Liver (tissue), 9 donors: ENCODE measurements around the gene UBQLN1. TPM values are rescaled to one million over a fixed set of nuclear protein-coding genes. Genes with fewer than 3 reads are reported as not detected.
"Not testable (repeated sequence)": the region's sequence is repeated elsewhere in the genome, so short reads cannot be mapped to it uniquely, and the experiment has no call there.

ENCODE experiments used
- DNase-seq: peaks from one replicate; pipeline ENCODE4 v3.0.0-alpha.2; 2017; ENCODE audit warnings: low spot score
- H3K27ac ChIP-seq, 2 donors: one replicate each; pipeline ENCODE4 v1.7.0; 2013; ENCODE audit warnings: inconsistent platforms in 2 of 2, low read length in 2 of 2, control low read depth in 1 of 2, low read depth in 1 of 2, mild to moderate bottlenecking in 1 of 2
- H3K27me3 ChIP-seq, 4 donors: one replicate each; pipeline versions ENCODE4 v1.6.1 to v1.7.0; 2013; ENCODE audit warnings: low read length in 3 of 4, inconsistent platforms in 1 of 4, mild to moderate bottlenecking in 1 of 4, moderate library complexity in 1 of 4; ENCODE audit not compliant: control insufficient read depth in 4 of 4, insufficient read depth in 4 of 4
- H3K36me3 ChIP-seq, 4 donors: one replicate each; pipeline versions ENCODE4 v1.6.1 to v1.7.0; 2013; ENCODE audit warnings: low read length in 3 of 4, mild to moderate bottlenecking in 3 of 4, low read depth in 1 of 4, moderate library complexity in 1 of 4; ENCODE audit not compliant: control insufficient read depth in 4 of 4, insufficient read depth in 3 of 4
- H3K4me1 ChIP-seq, 4 donors: one replicate each; pipeline versions ENCODE4 v1.6.1 to v1.7.0; 2013; ENCODE audit warnings: low read length in 3 of 4, mild to moderate bottlenecking in 3 of 4, moderate library complexity in 1 of 4; ENCODE audit not compliant: control insufficient read depth in 4 of 4, insufficient read depth in 4 of 4
- H3K4me3 ChIP-seq, 3 donors: one replicate each; pipeline versions ENCODE4 v1.6.1 to v1.7.0; 2013; ENCODE audit warnings: low read length in 3 of 3, control low read depth in 1 of 3, low read depth in 1 of 3, mild to moderate bottlenecking in 1 of 3
- H3K9ac ChIP-seq, 2 donors: one replicate each; pipeline ENCODE4 v1.7.0; 2013; ENCODE audit warnings: low read length in 2 of 2, mild to moderate bottlenecking in 2 of 2, moderate library complexity in 2 of 2, control low read depth in 1 of 2, low read depth in 1 of 2
- H3K9me3 ChIP-seq, 4 donors: one replicate each; pipeline versions ENCODE4 v1.6.1 to v1.7.0; 2013; ENCODE audit warnings: low read length in 3 of 4; ENCODE audit not compliant: control insufficient read depth in 4 of 4
- ATF3 ChIP-seq: IDR thresholded peaks from 2 replicates; pipeline ENCODE4 v1.6.1; 2016; ENCODE audit warnings: antibody characterized with exemption
- CTCF ChIP-seq: fragments of 150-350 bp; IDR thresholded peaks from 2 replicates; pipeline ENCODE4 v1.5.1; 2017; ENCODE audit warnings: improper control_type of control experiment, low read depth, low read length; ENCODE audit not compliant: missing input control
- EGR1 ChIP-seq, 2 donors: IDR thresholded peaks; 2 replicates each; pipeline ENCODE4 v1.6.1; 2016 to 2018; ENCODE audit warnings: antibody characterized with exemption in 2 of 2, low read depth in 2 of 2
- FOXA1 ChIP-seq: IDR thresholded peaks from 2 replicates; pipeline ENCODE4 v1.6.1; 2016; ENCODE audit warnings: antibody characterized with exemption
- FOXA2 ChIP-seq: IDR thresholded peaks from 2 replicates; pipeline ENCODE4 v1.6.1; 2016; ENCODE audit warnings: antibody characterized with exemption
- GABPA ChIP-seq, 2 donors: IDR thresholded peaks in 1 of 2; conservative IDR thresholded peaks in 1 of 2; 2 replicates each; pipeline ENCODE4 v1.6.1; 2016; ENCODE audit warnings: antibody characterized with exemption in 2 of 2, mild to moderate bottlenecking in 1 of 2, moderate library complexity in 1 of 2
- HNF4A ChIP-seq, 2 donors: conservative IDR thresholded peaks; 2 replicates each; pipeline ENCODE4 v1.6.1; 2016; ENCODE audit warnings: antibody characterized with exemption in 2 of 2, mild to moderate bottlenecking in 2 of 2
- HNF4G ChIP-seq: IDR thresholded peaks from 2 replicates; pipeline ENCODE4 v1.6.1; 2016; ENCODE audit warnings: antibody characterized with exemption
- JUND ChIP-seq, 2 donors: IDR thresholded peaks; 2 replicates each; pipeline ENCODE4 v1.6.1; 2016; ENCODE audit warnings: antibody characterized with exemption in 2 of 2
- MAX ChIP-seq: IDR thresholded peaks from 2 replicates; pipeline ENCODE4 v1.6.1; 2016; ENCODE audit warnings: antibody characterized with exemption
- NR2F2 ChIP-seq: IDR thresholded peaks from 2 replicates; pipeline ENCODE4 v1.6.1; 2016; ENCODE audit warnings: antibody characterized with exemption
- RAD21 ChIP-seq, 2 donors: IDR thresholded peaks; 2 replicates each; pipeline ENCODE4 v1.6.1; 2016; ENCODE audit warnings: antibody characterized with exemption in 2 of 2, mild to moderate bottlenecking in 2 of 2
- REST ChIP-seq: IDR thresholded peaks from 2 replicates; pipeline ENCODE4 v1.6.1; 2016; ENCODE audit warnings: antibody characterized with exemption, mild to moderate bottlenecking
- RXRA ChIP-seq, 2 donors: IDR thresholded peaks; 2 replicates each; pipeline ENCODE4 v1.6.1; 2017 to 2018; ENCODE audit warnings: antibody characterized with exemption in 2 of 2, mild to moderate bottlenecking in 1 of 2
- SP1 ChIP-seq: IDR thresholded peaks from 2 replicates; pipeline ENCODE4 v1.6.1; 2018; ENCODE audit warnings: antibody characterized with exemption, mild to moderate bottlenecking
- TAF1 ChIP-seq: conservative IDR thresholded peaks from 2 replicates; pipeline ENCODE4 v1.6.1; 2016; ENCODE audit warnings: antibody characterized with exemption, mild to moderate bottlenecking
- YY1 ChIP-seq: IDR thresholded peaks from 2 replicates; pipeline ENCODE4 v1.6.1; 2016; ENCODE audit warnings: antibody characterized with exemption, mild to moderate bottlenecking
- ZBTB33 ChIP-seq: IDR thresholded peaks from 2 replicates; pipeline ENCODE4 v1.6.1; 2016; ENCODE audit warnings: antibody characterized with exemption
- WGBS: extraction: QIAGEN DNeasy Blood & Tissue Kit; methylation state at CpG from one replicate; pipeline ENCODE4 v1.1.7; 2013; 5-methylcytosine and 5-hydroxymethylcytosine counted together
- polyA plus RNA-seq, 2 donors: library from polyadenylated mRNA; stranded (reverse) in 1 of 2; unstranded in 1 of 2; fragments of 200-250 nt in 1 of 2; fragments of >200 nt in 1 of 2; fragmentation: Nextera tagmentation in 1 of 2; extraction: Ambion mirVana in 1 of 2; gene quantifications; one replicate each; pipeline versions ENCODE4 v1.2.1 to v1.2.3, GENCODE V29; 2013 to 2015
- total RNA-seq, 2 donors: library from RNA; depleted of rRNA; stranded (reverse); fragments of >200 nt; gene quantifications; one replicate each; pipeline ENCODE4 v1.2.3, GENCODE V29; 2014
- donor health status: healthy.
- donor health status: healthy.
- donor health status: healthy.
- donor health status: healthy.
- donor health status: healthy.

UBQLN1 gene
- total and polyA plus RNA-seq, 4 donors = 42.7 to 88.8 (median 63.1) TPM

GRCh38 chr9:83707518-83707767, 315 bp downstream of the UBQLN1 start:
- peaks cover 4 to 33% (median 5%) of the 10 kb centered on the region in 4 donors for H3K4me1 ChIP-seq
- no peaks in the 10 kb centered on the region for H3K27me3 ChIP-seq
- peak overlapping the region; percentile 77 to 100 for H3K9ac ChIP-seq
- WGBS = under 1% methylated on average over 26 of the region's 26 CpGs
- H3K36me3 ChIP-seq = no peaks in the 10 kb centered on the region
- H3K4me3 ChIP-seq = peak overlapping the region; percentile 82 to 93 (median 86)
- no peak for TF ChIP-seq HNF4G
- no peak for TF ChIP-seq YY1
- TF ChIP-seq FOXA1 = no peak
- TF ChIP-seq TAF1 = no peak
- TF ChIP-seq RAD21 (IDR thresholded peaks at IDR 0.05) = no peak
- no peak for TF ChIP-seq CTCF
- H3K9me3 ChIP-seq = no peaks in the 10 kb centered on the region
- DNase-seq = no peak
- H3K27ac ChIP-seq = peak overlapping the region; percentile 99 to 100

- peak overlapping the region; percentile 99 to 100 for H3K27ac ChIP-seq
- H3K36me3 ChIP-seq = no peaks in the 10 kb centered on the region
- under 1% methylated on average over 42 of the region's 42 CpGs for WGBS
- peak overlapping the region; percentile 77 to 100 for H3K9ac ChIP-seq
- no peaks in the 10 kb centered on the region for H3K27me3 ChIP-seq
- DNase-seq = peak; percentile 68
- H3K4me1 ChIP-seq = peaks cover 4 to 33% (median 5%) of the 10 kb centered on the region in 4 donors
- H3K4me3 ChIP-seq = peak overlapping the region; percentile 82 to 93 (median 86)
- TF ChIP-seq RAD21 (IDR thresholded peaks at IDR 0.05) (no peak), JUND (IDR thresholded peaks at IDR 0.05) (no peak), HNF4G (no peak), GABPA (IDR thresholded peaks at IDR 0.05 in 1 of 2, conservative IDR thresholded peaks at IDR 0.05 in 1 of 2) (no peak), NR2F2 (no peak), SP1 (no peak), HNF4A (conservative IDR thresholded peaks at IDR 0.05) (no peak), EGR1 (IDR thresholded peaks at IDR 0.05; ENCODE audit: low read depth in 2 of 2) (no peak), ZBTB33 (no peak), REST (no peak), RXRA (IDR thresholded peaks at IDR 0.05) (no peak), FOXA2 (no peak), YY1 (no peak), ATF3 (no peak), FOXA1 (no peak), TAF1 (no peak), CTCF (no peak), MAX (no peak)
- H3K9me3 ChIP-seq = no peaks in the 10 kb centered on the region
These were observed 861 bp downstream of the UBQLN1 start for GRCh38 chr9:83706676-83707517.

- H3K27me3 ChIP-seq, DNase-seq, H3K36me3 ChIP-seq, H3K9me3 ChIP-seq, H3K9ac ChIP-seq, H3K27ac ChIP-seq: not testable (repeated sequence)
- WGBS = 75% methylated on average over 12 of the region's 12 CpGs
- H3K4me1 ChIP-seq = peaks cover 6 to 33% (median 11%) of the 10 kb centered on the region in 4 donors
- peak overlapping the region in 1 of 3 donors; percentile 93 for H3K4me3 ChIP-seq
These were observed 2.5 kb downstream of the UBQLN1 start for GRCh38 chr9:83705219-83705651.
